ENCODE measurements around the gene GMPPB.
A peak's percentile ranks its signal among the peaks of the same experiment; 100 is the strongest.

Gene GMPPB

DNA sequence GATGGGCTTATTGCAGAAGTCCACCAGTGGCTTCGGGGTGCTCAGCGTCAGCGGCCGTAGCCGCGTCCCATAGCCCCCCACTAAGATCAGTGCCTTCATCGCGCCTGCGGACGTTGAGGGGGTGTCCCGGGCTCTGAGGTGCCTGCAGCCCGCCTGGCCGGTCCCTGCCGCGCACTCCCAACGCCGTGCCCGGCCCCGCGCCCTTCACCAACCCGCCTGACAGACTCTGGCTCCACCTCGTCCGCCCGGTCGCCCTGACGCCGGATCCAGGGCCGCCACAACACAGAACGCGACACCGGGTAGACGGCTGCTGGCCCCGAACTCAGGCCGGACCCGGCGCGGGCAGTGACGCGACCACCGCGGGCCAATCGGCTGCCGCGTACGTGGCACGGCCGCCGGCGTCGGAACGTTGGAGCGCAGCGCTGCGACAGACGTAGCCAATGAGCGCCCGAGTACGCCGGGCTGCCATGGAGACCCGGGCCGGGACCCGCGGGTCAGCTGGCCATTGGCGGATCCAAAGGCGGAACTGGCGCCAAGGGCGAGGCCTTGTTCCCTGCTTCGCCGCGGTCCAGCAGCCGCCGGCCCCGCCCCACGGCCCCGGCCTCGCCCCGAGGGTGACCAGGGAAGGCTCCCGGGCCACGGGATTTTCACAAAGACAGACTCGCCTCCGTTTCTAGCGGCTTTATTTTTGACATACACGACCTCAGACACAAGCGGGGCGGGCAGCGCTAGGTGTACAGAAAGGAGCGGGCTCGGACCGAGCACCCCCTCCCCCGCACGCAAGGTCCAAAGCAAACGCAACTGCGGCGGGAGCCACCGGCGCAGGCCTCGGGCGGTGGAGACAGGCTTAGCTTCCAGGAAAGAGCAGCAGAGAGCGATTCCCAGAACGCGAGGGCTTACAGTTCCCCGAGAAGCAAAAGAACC is at the start of gene GMPPB:
TSS of gene GMPPB (minus strand) at position 324 of the 924 bp plus-strand sequence. CDS start at position 99, 225 bp downstream.
- Histone ChIP-seq H3K9me3 (ENCODE audit: control insufficient read depth, low read depth, low read length) (no peaks in the 10 kb centered on the region), H3K4me1 (ENCODE audit: control insufficient read depth, low read depth, low read length) (peaks cover 6% of the 10 kb centered on the region), H3K27ac (ENCODE audit: low read length) (peak within 1 kb of the TSS; percentile 59), H3K9ac (ENCODE audit: low read length) (peak within 1 kb of the TSS; percentile 86), H3K36me3 (ENCODE audit: control insufficient read depth, low read depth, low read length) (peaks cover 26% of the 10 kb centered on the region), H3K27me3 (ENCODE audit: control insufficient read depth, insufficient read depth, low read length) (no peaks in the 10 kb centered on the region), H3K4me3 (ENCODE audit: low read length) (peak within 1 kb of the TSS; percentile 97)

- H3K4me1 ChIP-seq (ENCODE audit: control insufficient read depth, low read depth, low read length), result no peaks in the 10 kb centered on the region
- H3K9me3 ChIP-seq (ENCODE audit: control insufficient read depth, low read depth, low read length), result no peaks in the 10 kb centered on the region
- H3K27ac ChIP-seq (ENCODE audit: low read length), result no peak overlapping the region
- H3K9ac ChIP-seq (ENCODE audit: low read length), result no peak overlapping the region
- H3K36me3 ChIP-seq (ENCODE audit: control insufficient read depth, low read depth, low read length), result no peaks in the 10 kb centered on the region
- no peaks in the 10 kb centered on the region for H3K27me3 ChIP-seq (ENCODE audit: control insufficient read depth, insufficient read depth, low read length)
- H3K4me3 ChIP-seq (ENCODE audit: low read length), result no peak overlapping the region
Observed at GRCh38 chr3:49772703-49773102, 49.0 kb upstream of the GMPPB start.

DNA sequence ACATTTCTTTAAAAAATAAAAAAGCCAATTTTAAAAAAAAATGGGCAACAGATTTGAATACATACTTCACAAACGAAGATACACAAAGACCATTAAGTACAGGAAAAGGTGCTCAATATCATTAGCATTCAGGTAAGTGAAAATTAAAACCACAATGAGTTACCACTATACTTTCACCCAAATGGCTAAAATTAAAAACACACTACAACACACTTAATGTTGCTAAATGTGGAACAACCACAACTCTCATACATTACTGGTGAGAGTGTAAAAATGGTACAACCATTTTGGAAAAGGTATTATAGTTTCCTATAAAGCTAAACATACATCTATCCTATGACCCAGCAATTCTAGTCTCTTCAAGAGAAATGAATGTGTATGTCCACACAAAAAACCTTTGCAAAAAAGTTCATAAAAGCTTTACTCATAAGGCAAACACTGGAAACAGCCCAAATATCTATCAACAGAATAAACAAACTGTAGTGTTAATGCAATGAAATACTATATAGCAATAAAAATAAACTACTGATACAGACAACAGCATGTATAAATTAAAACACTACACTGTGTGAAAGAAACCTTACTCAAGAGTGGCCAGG is 47.7 kb upstream of the GMPPB start:
- no peaks in the 10 kb centered on the region for H3K9me3 ChIP-seq (ENCODE audit: control insufficient read depth, low read depth, low read length)
- no peak overlapping the region for H3K4me3 ChIP-seq (ENCODE audit: low read length)
- no peak overlapping the region for H3K27ac ChIP-seq (ENCODE audit: low read length)
- H3K9ac ChIP-seq (ENCODE audit: low read length), result no peak overlapping the region
- no peaks in the 10 kb centered on the region for H3K27me3 ChIP-seq (ENCODE audit: control insufficient read depth, insufficient read depth, low read length)
- H3K36me3 ChIP-seq (ENCODE audit: control insufficient read depth, low read depth, low read length), result no peaks in the 10 kb centered on the region
- H3K4me1 ChIP-seq (ENCODE audit: control insufficient read depth, low read depth, low read length), result no peaks in the 10 kb centered on the region

- Histone ChIP-seq H3K4me1 (ENCODE audit: control insufficient read depth, low read depth, low read length) (no peaks in the 10 kb centered on the region), H3K27ac (ENCODE audit: low read length) (no peak overlapping the region), H3K36me3 (ENCODE audit: control insufficient read depth, low read depth, low read length) (no peaks in the 10 kb centered on the region), H3K4me3 (ENCODE audit: low read length) (no peak overlapping the region), H3K27me3 (ENCODE audit: control insufficient read depth, insufficient read depth, low read length) (no peaks in the 10 kb centered on the region), H3K9me3 (ENCODE audit: control insufficient read depth, low read depth, low read length) (no peaks in the 10 kb centered on the region), H3K9ac (ENCODE audit: low read length) (no peak overlapping the region)
Observed at GRCh38 chr3:49769926-49770325, 46.2 kb upstream of the GMPPB start.

GRCh38 chr3:49769286-49769915 is 45.6 kb upstream of the GMPPB start:
- Histone ChIP-seq H3K9me3 (ENCODE audit: control insufficient read depth, low read depth, low read length) (no peaks in the 10 kb centered on the region), H3K36me3 (ENCODE audit: control insufficient read depth, low read depth, low read length) (no peaks in the 10 kb centered on the region), H3K9ac (ENCODE audit: low read length) (no peak overlapping the region), H3K4me1 (ENCODE audit: control insufficient read depth, low read depth, low read length) (no peaks in the 10 kb centered on the region), H3K27me3 (ENCODE audit: control insufficient read depth, insufficient read depth, low read length) (no peaks in the 10 kb centered on the region), H3K4me3 (ENCODE audit: low read length) (no peak overlapping the region), H3K27ac (ENCODE audit: low read length) (no peak overlapping the region)

GRCh38 chr3:49763981-49764380 is 40.2 kb upstream of the GMPPB start:
- H3K27ac ChIP-seq (ENCODE audit: low read length), result no peak overlapping the region
- H3K27me3 ChIP-seq (ENCODE audit: control insufficient read depth, insufficient read depth, low read length), result no peaks in the 10 kb centered on the region
- H3K9ac ChIP-seq (ENCODE audit: low read length), result no peak overlapping the region
- no peaks in the 10 kb centered on the region for H3K4me1 ChIP-seq (ENCODE audit: control insufficient read depth, low read depth, low read length)
- H3K4me3 ChIP-seq (ENCODE audit: low read length), result no peak overlapping the region
- H3K36me3 ChIP-seq (ENCODE audit: control insufficient read depth, low read depth, low read length), result no peaks in the 10 kb centered on the region
- no peaks in the 10 kb centered on the region for H3K9me3 ChIP-seq (ENCODE audit: control insufficient read depth, low read depth, low read length)

- Histone ChIP-seq H3K4me3 (ENCODE audit: low read length) (no peak overlapping the region), H3K27ac (ENCODE audit: low read length) (no peak overlapping the region), H3K9ac (ENCODE audit: low read length) (no peak overlapping the region), H3K4me1 (ENCODE audit: control insufficient read depth, low read depth, low read length) (no peaks in the 10 kb centered on the region), H3K27me3 (ENCODE audit: control insufficient read depth, insufficient read depth, low read length) (no peaks in the 10 kb centered on the region), H3K9me3 (ENCODE audit: control insufficient read depth, low read depth, low read length) (no peaks in the 10 kb centered on the region), H3K36me3 (ENCODE audit: control insufficient read depth, low read depth, low read length) (no peaks in the 10 kb centered on the region)
Observed at GRCh38 chr3:49761661-49762060, 37.9 kb upstream of the GMPPB start.

DNA sequence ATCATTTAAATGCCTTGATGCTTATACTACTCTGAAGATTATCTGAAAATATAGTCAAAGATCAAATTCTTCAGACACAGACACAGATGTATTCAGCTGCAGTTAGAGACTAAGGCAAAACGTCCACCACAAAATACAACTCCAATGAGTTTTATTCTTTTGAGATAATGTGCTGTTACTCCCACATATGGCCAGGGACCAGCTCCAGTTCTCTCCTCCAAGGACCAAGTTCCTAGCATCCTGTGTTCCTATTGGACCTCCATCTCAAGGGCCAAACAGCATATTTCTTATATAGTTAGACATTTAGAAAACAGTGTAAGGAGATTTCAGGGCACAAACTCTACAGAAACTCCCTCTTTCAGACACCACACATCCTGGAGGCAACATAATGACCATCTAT is 35.5 kb upstream of the GMPPB start:
- Histone ChIP-seq H3K9ac (ENCODE audit: low read length) (no peak overlapping the region), H3K27ac (ENCODE audit: low read length) (no peak overlapping the region), H3K4me3 (ENCODE audit: low read length) (no peak overlapping the region), H3K36me3 (ENCODE audit: control insufficient read depth, low read depth, low read length) (no peaks in the 10 kb centered on the region), H3K4me1 (ENCODE audit: control insufficient read depth, low read depth, low read length) (no peaks in the 10 kb centered on the region), H3K27me3 (ENCODE audit: control insufficient read depth, insufficient read depth, low read length) (no peaks in the 10 kb centered on the region), H3K9me3 (ENCODE audit: control insufficient read depth, low read depth, low read length) (no peaks in the 10 kb centered on the region)

- H3K27me3 ChIP-seq (ENCODE audit: control insufficient read depth, insufficient read depth, low read length), result no peaks in the 10 kb centered on the region
- H3K4me3 ChIP-seq (ENCODE audit: low read length), result no peak overlapping the region
- H3K36me3 ChIP-seq (ENCODE audit: control insufficient read depth, low read depth, low read length), result no peaks in the 10 kb centered on the region
- H3K9ac ChIP-seq (ENCODE audit: low read length), result no peak overlapping the region
- H3K27ac ChIP-seq (ENCODE audit: low read length), result no peak overlapping the region
- no peaks in the 10 kb centered on the region for H3K9me3 ChIP-seq (ENCODE audit: control insufficient read depth, low read depth, low read length)
- no peaks in the 10 kb centered on the region for H3K4me1 ChIP-seq (ENCODE audit: control insufficient read depth, low read depth, low read length)
Observed at GRCh38 chr3:49757197-49757596, 33.4 kb upstream of the GMPPB start.

- Histone ChIP-seq H3K27me3 (ENCODE audit: control insufficient read depth, insufficient read depth, low read length) (no peaks in the 10 kb centered on the region), H3K9ac (ENCODE audit: low read length) (no peak overlapping the region), H3K27ac (ENCODE audit: low read length) (no peak overlapping the region), H3K4me3 (ENCODE audit: low read length) (no peak overlapping the region), H3K36me3 (ENCODE audit: control insufficient read depth, low read depth, low read length) (no peaks in the 10 kb centered on the region), H3K4me1 (ENCODE audit: control insufficient read depth, low read depth, low read length) (no peaks in the 10 kb centered on the region), H3K9me3 (ENCODE audit: control insufficient read depth, low read depth, low read length) (no peaks in the 10 kb centered on the region)
Observed at GRCh38 chr3:49756036-49756435, 32.3 kb upstream of the GMPPB start.

- Histone ChIP-seq H3K9me3 (ENCODE audit: control insufficient read depth, low read depth, low read length) (no peaks in the 10 kb centered on the region), H3K9ac (ENCODE audit: low read length) (no peak overlapping the region), H3K36me3 (ENCODE audit: control insufficient read depth, low read depth, low read length) (no peaks in the 10 kb centered on the region), H3K4me3 (ENCODE audit: low read length) (no peak overlapping the region), H3K27me3 (ENCODE audit: control insufficient read depth, insufficient read depth, low read length) (no peaks in the 10 kb centered on the region), H3K4me1 (ENCODE audit: control insufficient read depth, low read depth, low read length) (no peaks in the 10 kb centered on the region), H3K27ac (ENCODE audit: low read length) (no peak overlapping the region)
Observed at GRCh38 chr3:49754536-49754935, 30.8 kb upstream of the GMPPB start.
